Nephron (organoid): Measurements from ENCODE around the gene KRT23.
"Not testable (repeated sequence)": the region's sequence is repeated elsewhere in the genome, so short reads cannot be mapped to it uniquely, and the experiment has no call there.

Experiments
- H3K27ac Mint-ChIP-seq, 3 experiments: 2 replicates each; pipeline ENCODE4 v1.8.0; 2020; ENCODE audit warnings: mixed read lengths in 3 of 3, mild to moderate bottlenecking in 2 of 3, moderate library complexity in 1 of 3
- H3K27me3 Mint-ChIP-seq: 2 replicates; pipeline ENCODE4 v1.8.0; 2021; ENCODE audit warnings: low read depth, mild to moderate bottlenecking, moderate library complexity, mixed read lengths
- H3K36me3 Mint-ChIP-seq: 2 replicates; pipeline ENCODE4 v1.8.0; 2020; ENCODE audit warnings: low read depth, mixed read lengths
- H3K4me1 Mint-ChIP-seq: 2 replicates; pipeline ENCODE4 v1.8.0; 2020; ENCODE audit warnings: mixed read lengths
- H3K4me3 Mint-ChIP-seq, 3 experiments: 2 replicates each; pipeline ENCODE4 v1.8.0; 2020; ENCODE audit warnings: mild to moderate bottlenecking in 3 of 3, mixed read lengths in 3 of 3, moderate library complexity in 2 of 3
- H3K9me3 Mint-ChIP-seq: 2 replicates; pipeline ENCODE4 v1.8.0; 2020; ENCODE audit warnings: mixed read lengths
- TF ChIP-seq, protein P1 (sequence below), 3 experiments: fragments of 200-600 bp; sonication (generic); IDR thresholded peaks; one replicate each; pipeline ENCODE4 v1.5.0; 2021; ENCODE audit warnings: antibody characterized with exemption in 3 of 3; ENCODE audit not compliant: unreplicated experiment in 3 of 3

KRT23 gene

DNA sequence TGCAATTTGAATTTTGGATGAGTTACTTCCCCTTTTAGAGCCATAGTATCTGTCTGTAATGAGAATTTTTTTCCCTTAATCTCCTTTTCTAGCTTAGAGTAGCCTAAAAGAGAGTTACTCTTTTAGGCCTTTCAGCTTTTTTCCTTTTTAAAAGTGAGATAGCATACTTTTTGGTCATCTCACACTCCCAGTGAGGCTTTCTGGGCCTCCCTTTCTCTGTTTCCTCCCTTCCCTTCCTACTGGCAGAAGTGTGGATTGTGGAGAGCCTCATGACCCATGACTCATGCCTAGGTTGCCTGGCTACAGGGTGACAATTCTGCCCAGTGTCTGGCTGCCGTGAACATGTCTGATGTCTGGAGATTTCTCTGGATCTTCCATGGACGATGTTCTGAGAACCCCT lies 15.2 kb downstream of the KRT23 start:
- Mint-ChIP-seq H3K4me3 (no peak overlapping the region), H3K27ac (peak overlapping the region in 1 of 3 experiments; percentile 18), H3K9me3 (no peaks in the 10 kb centered on the region), H3K36me3 (no peaks in the 10 kb centered on the region), H3K4me1 (peaks cover 24% of the 10 kb centered on the region), H3K27me3 (peaks cover 7% of the 10 kb centered on the region)
- TF ChIP-seq, protein P1, sequence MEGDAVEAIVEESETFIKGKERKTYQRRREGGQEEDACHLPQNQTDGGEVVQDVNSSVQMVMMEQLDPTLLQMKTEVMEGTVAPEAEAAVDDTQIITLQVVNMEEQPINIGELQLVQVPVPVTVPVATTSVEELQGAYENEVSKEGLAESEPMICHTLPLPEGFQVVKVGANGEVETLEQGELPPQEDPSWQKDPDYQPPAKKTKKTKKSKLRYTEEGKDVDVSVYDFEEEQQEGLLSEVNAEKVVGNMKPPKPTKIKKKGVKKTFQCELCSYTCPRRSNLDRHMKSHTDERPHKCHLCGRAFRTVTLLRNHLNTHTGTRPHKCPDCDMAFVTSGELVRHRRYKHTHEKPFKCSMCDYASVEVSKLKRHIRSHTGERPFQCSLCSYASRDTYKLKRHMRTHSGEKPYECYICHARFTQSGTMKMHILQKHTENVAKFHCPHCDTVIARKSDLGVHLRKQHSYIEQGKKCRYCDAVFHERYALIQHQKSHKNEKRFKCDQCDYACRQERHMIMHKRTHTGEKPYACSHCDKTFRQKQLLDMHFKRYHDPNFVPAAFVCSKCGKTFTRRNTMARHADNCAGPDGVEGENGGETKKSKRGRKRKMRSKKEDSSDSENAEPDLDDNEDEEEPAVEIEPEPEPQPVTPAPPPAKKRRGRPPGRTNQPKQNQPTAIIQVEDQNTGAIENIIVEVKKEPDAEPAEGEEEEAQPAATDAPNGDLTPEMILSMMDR (IDR thresholded peaks at IDR 0.05; ENCODE audit: unreplicated experiment in 3 of 3) = no peak

DNA sequence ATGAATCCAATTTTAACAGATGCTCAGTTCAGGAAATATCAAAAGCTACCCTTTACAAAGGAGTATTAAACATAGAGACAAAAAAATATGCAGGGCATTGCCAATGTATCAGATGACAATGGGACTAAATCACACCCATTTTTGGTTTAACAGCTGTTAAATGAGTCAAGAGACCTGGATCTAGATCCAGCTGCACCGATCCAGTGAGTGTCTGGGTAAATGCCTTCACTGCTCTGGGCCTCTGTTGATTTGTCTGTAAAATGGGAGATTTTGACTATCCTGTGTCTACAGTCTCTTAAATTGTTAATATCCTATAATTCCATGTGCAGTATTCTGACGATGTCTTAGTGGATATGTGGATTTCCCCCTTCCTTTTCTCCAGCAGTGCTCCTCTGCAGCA lies 16.4 kb downstream of the KRT23 start:
- no peaks in the 10 kb centered on the region for H3K36me3 Mint-ChIP-seq
- H3K4me1 Mint-ChIP-seq = peaks cover 18% of the 10 kb centered on the region
- H3K27ac Mint-ChIP-seq = no peak overlapping the region
- TF ChIP-seq, protein P1 (IDR thresholded peaks at IDR 0.05; ENCODE audit: unreplicated experiment in 3 of 3) = no peak
- H3K4me3 Mint-ChIP-seq = no peak overlapping the region
- peaks cover 7% of the 10 kb centered on the region for H3K27me3 Mint-ChIP-seq
- no peaks in the 10 kb centered on the region for H3K9me3 Mint-ChIP-seq

DNA sequence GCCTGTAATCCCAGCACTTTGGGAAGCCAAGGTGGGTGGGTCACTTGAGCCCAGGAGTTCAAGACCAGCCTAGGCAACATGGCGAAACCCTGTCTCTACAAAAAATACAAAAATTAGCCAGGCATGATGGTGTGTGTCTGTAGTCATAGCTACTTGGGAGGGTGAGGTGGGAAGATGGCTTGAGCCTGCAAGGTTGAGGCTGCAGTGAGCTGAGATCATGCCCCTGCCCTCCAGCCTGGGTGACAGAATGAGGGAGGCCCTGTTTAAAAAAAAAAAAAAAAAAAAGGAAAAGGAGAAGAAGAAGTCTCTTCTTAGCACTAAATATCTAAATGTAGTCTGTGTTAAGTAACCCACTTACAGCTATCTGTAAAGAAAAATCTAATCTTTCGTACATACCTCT lies 20.3 kb downstream of the KRT23 start:
- not testable (repeated sequence) for H3K4me3 Mint-ChIP-seq, H3K4me1 Mint-ChIP-seq, H3K9me3 Mint-ChIP-seq, H3K27me3 Mint-ChIP-seq, H3K27ac Mint-ChIP-seq, H3K36me3 Mint-ChIP-seq

DNA sequence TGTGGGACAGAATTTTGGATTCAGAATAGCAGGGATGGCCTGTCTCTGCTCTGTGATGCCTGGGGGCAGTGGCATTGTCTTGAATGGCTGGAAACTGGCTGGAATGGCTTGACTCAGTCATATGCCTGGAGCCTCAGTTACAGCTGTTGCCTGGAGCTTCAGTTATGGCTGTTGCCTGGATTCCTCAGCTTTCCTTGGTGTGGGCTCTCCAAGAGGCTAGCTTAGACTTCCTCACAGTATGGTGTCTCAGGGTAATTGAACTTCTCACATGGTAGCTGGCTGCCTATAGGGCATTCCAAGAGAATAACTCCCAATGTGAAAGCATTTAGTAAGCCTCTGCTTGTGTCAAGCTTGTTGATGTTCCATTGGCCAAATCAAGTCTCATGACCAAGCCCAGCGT lies 21.1 kb downstream of the KRT23 start:
- peaks cover 12% of the 10 kb centered on the region for H3K4me1 Mint-ChIP-seq
- no peaks in the 10 kb centered on the region for H3K27me3 Mint-ChIP-seq
- H3K4me3 Mint-ChIP-seq = no peak overlapping the region
- no peaks in the 10 kb centered on the region for H3K36me3 Mint-ChIP-seq
- H3K9me3 Mint-ChIP-seq = no peaks in the 10 kb centered on the region
- TF ChIP-seq, protein P1 (IDR thresholded peaks at IDR 0.05; ENCODE audit: unreplicated experiment in 3 of 3) = no peak
- no peak overlapping the region for H3K27ac Mint-ChIP-seq

DNA sequence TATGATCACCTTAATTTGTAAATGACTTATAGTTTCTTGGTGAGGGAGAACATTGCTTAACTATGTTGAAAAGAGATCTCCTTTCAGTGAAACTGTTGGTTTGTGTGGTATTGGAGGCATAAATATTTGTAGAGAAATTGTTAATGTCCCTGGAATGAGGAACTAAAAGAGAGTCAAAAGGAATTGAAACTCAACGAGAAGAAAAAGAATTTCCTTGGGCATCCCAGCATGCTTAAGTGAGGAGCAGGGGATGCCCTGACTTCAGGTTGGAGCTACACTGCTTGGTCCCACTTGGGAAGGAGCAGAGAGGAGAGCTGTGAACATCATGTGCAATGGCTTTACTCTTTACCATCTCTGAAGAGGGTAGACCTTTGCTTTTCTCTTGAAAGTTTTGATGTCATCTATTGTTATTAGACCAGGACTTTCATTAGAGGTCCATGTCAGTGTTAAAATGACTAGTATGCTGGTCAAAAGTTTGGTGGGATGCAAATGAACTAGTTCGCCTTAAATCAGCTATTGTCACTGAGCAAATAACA lies 21.7 kb downstream of the KRT23 start:
- Mint-ChIP-seq H3K4me3 (no peak overlapping the region), H3K4me1 (peaks cover 16% of the 10 kb centered on the region), H3K27me3 (no peaks in the 10 kb centered on the region), H3K36me3 (no peaks in the 10 kb centered on the region), H3K9me3 (no peaks in the 10 kb centered on the region), H3K27ac (no peak overlapping the region)
- TF ChIP-seq, protein P1 (IDR thresholded peaks at IDR 0.05; ENCODE audit: unreplicated experiment in 3 of 3) = no peak

DNA sequence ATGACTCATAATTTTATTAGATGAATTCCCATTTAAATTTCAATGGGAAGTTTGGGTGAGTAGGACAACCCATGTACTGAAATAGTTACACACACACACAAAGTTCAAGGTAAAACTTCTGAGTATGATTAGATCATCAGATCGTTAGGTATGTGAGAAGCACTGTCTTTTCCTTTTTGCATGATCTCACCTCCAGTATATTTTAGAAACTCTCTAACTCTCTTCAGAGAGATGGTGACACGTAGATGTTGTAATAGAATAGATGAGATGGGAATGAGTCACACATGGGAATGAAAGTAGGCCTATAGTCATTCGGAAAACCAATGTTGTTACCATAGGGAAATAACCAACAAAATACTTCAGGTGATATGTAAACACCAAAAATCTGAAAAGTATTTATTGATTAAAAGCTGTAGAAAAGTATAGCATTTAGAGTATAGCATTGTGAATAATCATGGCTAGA lies 22.2 kb downstream of the KRT23 start:
- no peaks in the 10 kb centered on the region for H3K9me3 Mint-ChIP-seq
- H3K4me1 Mint-ChIP-seq = peaks cover 21% of the 10 kb centered on the region
- no peaks in the 10 kb centered on the region for H3K36me3 Mint-ChIP-seq
- no peak overlapping the region for H3K27ac Mint-ChIP-seq
- no peak overlapping the region for H3K4me3 Mint-ChIP-seq
- H3K27me3 Mint-ChIP-seq = no peaks in the 10 kb centered on the region
- TF ChIP-seq, protein P1 (IDR thresholded peaks at IDR 0.05; ENCODE audit: unreplicated experiment in 3 of 3) = no peak
